ENCODE measurements around the gene FBXO42.
A peak's percentile ranks its signal among the peaks of the same experiment; 100 is the strongest.

FBXO42 gene

GRCh38 chr1:16206547-16207317 lies 145.5 kb downstream of the FBXO42 start:
- peak overlapping the region; percentile 43 for H3K4me3 ChIP-seq (ENCODE audit: low read depth, low read length)

GRCh38 chr1:16205891-16206546 lies 146.3 kb downstream of the FBXO42 start:
- peak overlapping the region; percentile 29 for H3K4me3 ChIP-seq (ENCODE audit: low read depth, low read length)

DNA sequence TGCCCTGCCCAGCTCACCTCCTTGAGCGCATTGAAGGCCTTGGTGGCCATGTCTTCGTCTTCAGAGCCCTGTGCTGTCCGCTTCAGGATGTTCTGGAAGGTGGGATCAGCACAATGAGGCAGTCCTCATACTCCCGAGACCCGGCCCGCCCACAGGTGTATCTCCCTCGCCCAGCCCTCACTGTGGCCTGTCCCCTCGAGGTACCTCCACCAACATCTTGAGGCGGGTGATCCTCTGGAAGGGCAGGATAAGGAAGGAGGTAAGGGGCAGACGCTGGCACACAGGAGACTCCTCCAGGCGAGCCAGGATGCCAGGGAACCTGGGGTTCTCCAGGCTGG lies 147.0 kb downstream of the FBXO42 start:
- H3K4me3 ChIP-seq (ENCODE audit: low read depth, low read length): no peak overlapping the region

DNA sequence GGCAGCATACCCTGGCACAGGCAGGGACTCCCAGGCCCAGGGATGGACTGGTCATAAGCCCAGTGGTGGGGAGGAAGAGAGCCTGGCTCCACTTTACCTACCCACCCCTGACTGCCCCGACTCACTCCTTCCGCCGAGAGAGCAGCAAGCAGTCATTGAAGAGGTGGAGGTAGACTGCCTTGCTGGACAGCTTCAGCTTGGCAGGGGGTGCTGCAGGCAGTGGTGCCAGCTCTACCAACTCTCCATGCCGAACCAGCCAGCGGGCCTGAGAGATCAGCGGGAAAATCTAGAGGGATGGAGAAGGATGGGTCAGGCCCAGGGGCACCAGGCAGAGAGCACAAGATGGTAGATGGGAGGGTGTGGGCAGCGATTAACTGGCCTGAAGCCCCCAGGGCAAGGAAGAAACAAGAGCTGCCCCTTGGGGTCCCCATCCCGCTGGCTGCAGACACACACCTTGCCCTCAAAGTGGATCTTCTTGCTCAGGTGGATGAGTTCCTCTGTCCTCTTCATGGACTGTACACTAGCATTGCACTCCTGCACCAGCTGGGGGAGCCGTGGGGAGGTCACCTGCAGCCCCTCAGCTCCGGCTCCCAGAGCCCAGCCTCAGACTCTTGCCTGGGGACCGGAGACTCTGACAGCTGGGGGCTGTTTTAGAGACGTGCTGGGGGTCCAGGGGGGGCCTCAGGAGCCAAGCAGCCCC lies 147.5 kb downstream of the FBXO42 start:
- H3K4me3 ChIP-seq (ENCODE audit: low read depth, low read length): no peak overlapping the region

- H3K4me3 ChIP-seq (ENCODE audit: low read depth, low read length): no peak overlapping the region
These were observed 148.1 kb downstream of the FBXO42 start for GRCh38 chr1:16204216-16204615.

GRCh38 chr1:16203550-16203949 lies 148.7 kb downstream of the FBXO42 start:
- no peak overlapping the region for H3K4me3 ChIP-seq (ENCODE audit: low read depth, low read length)

DNA sequence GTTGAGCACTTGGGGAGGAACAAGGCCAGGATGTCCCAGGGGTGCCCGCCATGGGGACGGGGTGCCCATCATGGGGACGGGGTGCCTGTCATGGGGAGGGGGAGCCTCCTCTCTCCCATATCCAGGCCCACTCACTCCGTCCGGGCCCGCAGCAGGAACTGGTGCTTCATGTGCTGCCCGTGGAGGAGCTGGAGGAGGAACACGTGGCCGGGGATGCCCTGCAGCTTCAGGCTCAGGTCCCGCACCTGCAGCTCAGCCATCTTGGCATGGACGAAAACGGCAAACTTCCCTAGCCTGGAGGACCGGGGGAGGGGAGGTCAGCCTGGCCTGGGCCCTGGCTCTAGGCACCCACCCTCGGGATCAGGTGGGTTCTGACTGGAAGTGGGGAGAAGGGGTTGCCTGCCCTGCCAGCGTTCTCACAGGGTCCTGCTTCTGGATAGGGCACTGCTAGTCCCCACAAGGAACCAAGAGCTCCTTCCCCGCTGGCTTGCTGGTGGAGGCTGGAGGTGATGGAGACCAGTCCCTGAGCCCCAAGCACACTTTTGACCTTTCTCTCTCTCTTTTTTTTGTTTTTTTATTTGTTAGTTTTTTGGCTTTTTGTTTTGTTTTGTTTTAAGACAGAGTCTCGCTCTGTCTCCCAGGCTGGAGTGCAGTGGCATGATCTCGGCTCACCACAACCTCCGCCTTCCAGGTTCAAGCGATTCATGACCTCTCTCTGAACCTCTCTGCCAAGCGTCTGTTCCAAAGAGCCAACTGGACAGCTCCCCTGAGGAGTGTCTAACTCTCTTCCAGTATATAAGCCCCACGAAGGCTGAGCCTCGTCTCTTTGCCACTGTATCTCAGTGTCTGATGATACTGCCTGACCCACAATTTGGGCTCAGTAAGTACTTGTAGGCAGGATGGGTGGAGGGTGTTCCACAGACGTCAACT lies 149.7 kb downstream of the FBXO42 start:
- H3K4me3 ChIP-seq (ENCODE audit: low read depth, low read length): no peak overlapping the region

DNA sequence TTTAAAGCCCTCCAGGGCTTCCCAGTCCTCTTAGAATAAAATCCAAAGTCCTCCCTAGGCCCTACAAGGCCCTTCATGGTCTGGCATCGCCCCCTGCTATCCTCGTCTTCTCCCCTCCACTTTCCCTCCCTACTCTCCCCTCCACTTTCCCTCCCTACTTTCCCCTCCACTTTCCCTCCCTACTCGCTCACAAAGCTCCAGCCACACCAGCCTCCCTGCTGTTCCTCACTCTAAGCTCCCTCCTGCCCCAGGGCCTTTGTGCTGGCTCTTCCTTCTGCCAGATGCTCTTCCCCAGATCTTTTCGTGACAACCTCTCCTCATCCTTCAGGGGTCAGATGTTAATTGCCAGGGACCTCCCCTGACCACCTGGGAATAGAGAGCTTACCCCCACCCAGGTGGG lies 152.6 kb downstream of the FBXO42 start:
- no peak overlapping the region for H3K4me3 ChIP-seq (ENCODE audit: low read depth, low read length)

DNA sequence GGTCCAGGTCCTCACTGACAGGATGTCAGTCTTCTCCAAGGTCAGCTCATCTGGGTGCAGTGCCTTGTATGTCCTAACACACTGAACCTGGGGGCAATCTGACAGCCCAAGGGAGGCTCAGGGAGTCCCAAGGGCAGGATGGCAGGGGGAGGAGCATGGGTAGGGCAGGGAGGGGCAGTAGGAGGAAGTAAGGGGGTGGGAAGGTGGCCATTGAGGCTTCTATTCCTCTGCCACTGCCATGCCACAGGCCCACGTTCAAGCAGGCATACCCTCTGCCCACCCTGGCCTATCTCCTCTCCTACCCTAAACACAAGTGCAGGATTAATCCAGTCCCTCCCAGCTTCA lies 153.2 kb downstream of the FBXO42 start:
- no peak overlapping the region for H3K4me3 ChIP-seq (ENCODE audit: low read depth, low read length)

GRCh38 chr1:16198444-16199156 lies 153.7 kb downstream of the FBXO42 start:
- no peak overlapping the region for H3K4me3 ChIP-seq (ENCODE audit: low read depth, low read length)

DNA sequence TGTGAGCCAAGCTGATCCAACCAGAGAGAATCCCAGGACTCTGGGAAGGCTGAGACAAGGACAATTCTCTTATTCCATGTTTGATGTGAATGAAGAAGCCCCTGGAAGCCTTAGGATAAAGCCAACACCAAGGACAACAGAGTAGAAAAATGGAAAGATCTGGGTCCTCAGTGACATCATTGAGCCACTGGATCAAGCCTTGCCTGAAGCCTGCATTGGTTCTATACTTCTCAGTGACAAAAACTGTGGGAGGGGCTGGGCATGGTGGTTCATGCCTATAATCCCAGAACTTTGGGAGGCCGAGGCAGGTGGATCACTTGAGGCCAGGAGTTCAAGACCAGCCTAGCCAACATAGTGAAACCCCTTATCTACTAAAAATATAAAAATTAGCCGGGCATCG lies 155.4 kb downstream of the FBXO42 start:
- no peak overlapping the region for H3K4me3 ChIP-seq (ENCODE audit: low read depth, low read length)
